SHP77 treated with DMSO at 0.1 percent for 48 hours (cell line): Measurements from ENCODE around the gene TNNT2.

Experiments
- DNase-seq: peaks from one replicate; lab custom pipeline; 2025; lab: John Stamatoyannopoulos, UW

Gene TNNT2

DNA sequence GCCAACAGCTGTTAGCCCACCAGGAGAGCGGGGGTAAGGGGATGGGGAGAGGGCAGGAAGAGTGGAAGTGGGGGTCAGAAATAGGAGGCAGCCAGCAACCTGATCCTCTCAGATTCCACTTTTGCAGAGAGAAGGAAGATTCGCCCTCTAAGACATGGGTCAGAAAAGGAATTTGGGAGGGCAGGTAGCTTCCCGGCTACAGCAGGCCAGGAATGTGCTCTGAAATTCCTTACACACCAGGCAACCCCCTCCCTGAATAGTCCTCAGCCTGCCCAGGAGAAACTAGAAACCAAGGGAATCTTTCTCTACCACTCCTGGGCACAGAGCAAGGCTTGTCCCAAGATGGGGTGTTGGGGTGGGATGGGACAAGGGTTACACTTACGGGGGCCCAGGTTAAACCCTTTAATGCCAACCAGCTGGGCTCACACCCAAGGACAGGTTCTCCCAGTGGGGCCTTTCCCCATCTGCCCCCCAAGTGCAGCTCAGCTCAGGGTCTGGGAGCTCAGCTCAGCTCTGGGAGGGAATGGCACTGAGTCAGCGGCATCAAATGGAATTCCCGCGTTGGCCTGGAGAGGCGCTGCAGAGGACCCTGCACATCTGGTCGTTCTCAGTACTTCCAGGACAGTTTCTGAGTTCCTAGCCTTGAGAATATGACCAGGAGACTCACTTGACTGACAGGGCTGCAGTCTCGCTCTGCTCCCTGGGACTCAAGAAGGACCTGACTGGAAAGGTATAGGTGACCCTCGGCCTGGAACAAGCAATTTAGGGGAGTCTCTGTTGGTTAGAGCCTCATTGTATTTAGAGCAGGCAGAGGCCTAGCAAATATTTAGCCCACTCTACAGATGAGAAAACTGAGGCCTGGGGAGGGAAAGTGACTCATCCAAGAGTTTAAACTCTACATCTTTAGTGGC, 761 bp downstream of the TNNT2 start:
- DNase-seq: no peak

- no peak for DNase-seq
Measured at GRCh38 chr1:201376107-201376463, 1.4 kb downstream of the TNNT2 start.

DNA sequence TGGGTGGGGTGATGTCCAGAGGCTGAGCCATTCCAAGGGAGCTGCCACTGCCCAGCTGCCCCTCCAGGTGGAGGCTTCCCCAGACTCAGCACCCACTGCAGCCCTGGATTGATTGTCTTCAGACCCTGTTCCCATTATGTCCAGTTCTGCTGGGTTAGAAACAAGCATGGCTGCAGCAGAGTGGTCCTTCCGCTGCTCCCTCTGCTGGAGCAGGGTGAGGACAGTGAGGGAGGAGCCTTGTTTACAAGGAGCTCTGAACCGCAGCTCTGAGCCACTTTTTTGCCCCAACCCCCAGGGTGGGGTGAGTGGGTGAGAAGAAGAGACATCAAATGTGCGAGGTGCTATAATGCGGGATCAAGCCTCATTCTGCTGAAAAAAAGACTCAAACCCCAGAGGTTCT, 2.3 kb downstream of the TNNT2 start:
- DNase-seq: no peak

GRCh38 chr1:201374364-201374763, 3.1 kb downstream of the TNNT2 start:
- no peak for DNase-seq

DNA sequence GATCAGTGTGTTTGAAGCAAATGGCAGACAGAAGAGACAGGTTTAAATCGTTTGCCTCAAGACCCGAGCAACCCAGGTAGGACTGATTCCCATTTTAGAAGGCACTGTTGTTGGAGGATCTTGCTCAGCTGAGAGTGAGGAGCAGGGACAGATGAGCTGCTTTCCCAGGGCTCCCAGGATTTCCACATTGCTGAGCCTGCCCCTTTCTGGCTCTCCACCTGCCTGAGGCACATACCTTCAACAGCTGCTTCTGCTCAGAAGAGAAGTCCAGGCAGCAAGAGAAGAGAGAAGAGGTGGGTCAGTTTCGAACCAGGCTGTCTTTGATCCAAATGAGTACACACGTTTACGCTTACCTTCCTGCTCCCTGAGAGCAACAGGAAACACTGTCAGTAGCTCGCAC, 5.7 kb downstream of the TNNT2 start:
- no peak for DNase-seq

DNA sequence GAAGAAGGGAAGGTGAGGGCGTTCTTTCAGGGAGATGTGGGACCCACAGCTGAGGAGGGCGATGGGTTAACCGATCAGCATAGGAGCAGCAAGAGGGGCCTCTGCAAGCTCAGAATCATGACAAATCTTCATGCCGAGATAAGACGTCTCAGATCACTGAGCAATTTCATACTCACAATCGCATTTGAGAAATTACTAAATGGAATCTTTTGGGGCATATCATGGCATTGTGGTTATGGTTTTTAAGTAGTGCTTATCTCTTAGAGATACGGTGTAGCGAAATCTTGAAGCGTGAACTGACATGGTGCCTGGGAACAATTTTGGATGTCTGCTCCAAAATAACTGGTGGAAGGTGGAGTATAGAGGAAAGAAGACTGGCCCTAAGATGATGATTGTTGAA, 6.2 kb downstream of the TNNT2 start:
- DNase-seq: no peak

DNA sequence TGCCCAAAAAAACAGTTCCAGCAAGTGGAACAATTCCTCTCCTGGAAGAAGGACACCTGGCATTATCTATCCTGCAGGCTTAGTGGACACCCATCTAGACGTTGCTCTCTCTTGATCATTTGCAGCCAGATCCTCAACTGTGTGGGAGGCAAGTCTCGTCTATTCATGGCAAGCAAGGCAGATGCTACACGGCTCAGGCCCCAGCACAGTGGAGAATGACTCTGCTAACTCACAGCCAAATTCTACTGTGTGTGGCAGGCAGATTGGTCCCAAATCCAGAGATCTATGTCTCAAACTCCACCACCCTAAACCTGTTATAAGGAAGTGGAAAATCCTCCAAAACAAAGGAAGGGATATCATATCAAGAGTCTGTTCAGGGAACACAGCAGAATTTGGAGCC, 7.0 kb downstream of the TNNT2 start:
- DNase-seq: no peak

DNA sequence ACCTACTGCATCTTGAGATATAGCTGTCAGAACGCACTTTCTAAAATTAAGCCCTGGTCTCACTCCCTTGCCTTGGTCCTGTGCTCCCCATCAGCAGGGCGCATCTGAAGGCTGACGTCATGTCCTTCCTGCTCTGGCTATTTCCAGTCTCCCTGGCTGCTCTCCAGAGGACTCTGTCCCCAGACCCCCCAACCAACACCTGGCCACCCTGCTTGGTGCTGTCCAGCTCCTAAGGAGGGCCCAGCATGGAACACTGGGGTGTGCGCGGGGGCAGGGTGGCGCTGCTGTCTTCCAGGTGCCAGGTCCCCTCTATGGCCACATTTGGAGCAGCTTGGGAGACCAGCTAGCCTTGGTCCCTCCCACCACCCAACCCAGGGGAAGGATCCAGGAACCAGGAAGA, 8.3 kb downstream of the TNNT2 start:
- DNase-seq: no peak

DNA sequence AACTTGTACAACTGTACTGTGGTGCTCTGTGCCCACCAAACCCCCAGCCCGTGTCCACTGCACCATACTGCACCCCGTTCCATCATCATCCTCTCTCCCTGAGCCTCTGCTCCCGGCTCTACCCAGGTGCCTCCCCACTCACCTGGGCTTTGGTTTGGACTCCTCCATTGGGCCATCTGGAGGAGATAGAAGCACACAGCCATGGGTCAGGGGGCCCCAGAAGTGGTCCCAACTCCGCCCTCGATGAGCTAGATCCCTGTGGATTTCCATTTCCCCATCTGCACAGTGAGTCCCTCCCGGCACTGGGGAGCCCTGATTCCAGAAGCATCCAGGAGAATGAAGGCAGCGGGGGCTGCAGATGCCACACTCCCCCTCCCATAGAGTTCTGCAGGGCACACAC, 10.8 kb downstream of the TNNT2 start:
- no peak for DNase-seq

DNA sequence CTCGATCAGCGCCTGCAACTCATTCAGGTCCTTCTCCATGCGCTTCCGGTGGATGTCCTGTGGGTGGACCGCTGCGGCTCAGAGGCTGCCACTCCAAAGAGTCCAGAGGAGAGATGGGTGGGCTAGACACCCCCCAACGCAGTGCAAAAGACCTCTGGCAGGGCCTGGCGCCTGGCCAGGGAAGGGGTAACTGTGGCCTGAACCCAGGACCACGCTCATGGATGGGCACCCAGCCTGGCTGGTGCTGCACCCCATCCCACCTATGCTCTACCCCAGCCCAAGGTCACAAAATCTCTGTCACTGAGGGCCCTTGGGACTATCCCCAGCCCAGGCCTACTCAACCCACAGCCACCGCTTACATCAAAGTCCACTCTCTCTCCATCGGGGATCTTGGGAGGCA, 12.2 kb downstream of the TNNT2 start:
- DNase-seq: no peak

DNA sequence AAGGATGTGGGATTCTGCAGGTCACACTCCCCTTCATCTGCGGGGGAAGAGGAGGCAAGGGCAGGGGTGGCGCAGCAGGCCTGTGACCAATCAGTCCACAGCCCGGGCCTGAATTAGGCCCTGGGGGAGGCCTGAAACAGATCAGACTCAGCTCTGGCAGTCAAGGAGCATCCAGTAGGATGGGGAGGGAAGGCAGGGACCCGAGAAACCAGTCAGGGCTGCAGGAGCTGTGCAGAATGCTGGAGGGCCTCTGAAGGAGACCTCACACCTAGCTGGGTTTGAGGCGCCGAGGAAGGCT, 12.7 kb downstream of the TNNT2 start:
- DNase-seq: no peak

DNA sequence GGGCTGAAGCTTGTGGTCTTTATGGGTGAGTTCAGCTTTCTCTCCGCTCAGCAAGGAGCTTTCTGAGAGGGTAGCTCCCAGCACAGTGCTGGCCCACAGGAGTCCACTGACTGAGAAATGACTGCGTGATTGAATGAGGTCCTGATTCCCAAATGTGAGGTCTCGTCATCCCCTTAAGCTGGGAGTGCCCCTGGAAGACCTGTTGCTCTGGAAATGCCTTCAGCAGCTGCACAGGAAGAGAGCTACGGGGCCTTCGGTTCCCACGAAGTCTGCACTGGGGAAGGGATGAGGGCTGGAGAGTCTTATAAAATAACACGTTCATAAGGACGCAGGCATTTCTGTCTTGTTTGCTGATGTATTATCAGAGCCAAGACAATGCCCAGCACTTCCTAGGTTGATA, 14.0 kb downstream of the TNNT2 start:
- no peak for DNase-seq

GRCh38 chr1:201362906-201363305, 14.6 kb downstream of the TNNT2 start:
- DNase-seq: no peak

DNA sequence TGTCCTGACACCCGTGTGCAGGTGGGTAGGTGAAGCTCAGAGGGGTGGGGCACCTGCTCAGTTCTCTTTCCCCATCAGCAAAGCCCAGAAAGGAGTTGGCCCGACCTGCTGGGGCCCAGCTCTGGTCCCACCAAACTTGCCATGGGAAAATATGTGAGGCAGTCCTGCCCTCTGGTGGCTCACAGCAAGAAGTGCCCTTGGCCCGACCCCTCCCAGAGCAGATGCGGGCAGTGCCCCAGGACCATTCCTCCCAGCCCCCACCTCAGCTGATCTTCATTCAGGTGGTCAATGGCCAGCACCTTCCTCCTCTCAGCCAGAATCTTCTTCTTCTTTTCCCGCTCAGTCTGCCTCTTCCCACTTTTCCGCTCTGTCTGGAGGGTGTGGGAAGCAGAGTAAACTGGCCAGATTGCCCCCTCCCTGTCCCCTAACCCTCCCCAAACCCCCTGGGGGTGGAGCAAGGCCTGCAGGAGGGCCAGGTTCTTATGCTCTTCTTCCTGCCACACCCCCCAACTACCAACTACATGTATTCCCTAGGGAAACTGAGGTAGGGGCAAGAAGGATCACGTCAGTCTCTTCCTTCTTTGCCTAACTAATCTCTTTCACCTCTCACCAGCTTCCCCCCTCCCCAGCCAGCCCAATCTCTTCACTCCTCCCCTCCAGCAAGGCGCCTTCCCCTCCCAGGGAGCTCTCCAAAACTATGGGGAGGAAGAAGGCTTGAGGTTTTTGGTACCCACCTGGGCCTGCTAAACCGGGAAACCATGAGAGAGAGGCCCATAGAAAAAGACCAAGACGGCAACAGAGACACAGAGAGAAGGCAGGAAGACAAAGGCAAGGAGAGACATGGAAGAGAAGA, 15.6 kb downstream of the TNNT2 start:
- no peak for DNase-seq

DNA sequence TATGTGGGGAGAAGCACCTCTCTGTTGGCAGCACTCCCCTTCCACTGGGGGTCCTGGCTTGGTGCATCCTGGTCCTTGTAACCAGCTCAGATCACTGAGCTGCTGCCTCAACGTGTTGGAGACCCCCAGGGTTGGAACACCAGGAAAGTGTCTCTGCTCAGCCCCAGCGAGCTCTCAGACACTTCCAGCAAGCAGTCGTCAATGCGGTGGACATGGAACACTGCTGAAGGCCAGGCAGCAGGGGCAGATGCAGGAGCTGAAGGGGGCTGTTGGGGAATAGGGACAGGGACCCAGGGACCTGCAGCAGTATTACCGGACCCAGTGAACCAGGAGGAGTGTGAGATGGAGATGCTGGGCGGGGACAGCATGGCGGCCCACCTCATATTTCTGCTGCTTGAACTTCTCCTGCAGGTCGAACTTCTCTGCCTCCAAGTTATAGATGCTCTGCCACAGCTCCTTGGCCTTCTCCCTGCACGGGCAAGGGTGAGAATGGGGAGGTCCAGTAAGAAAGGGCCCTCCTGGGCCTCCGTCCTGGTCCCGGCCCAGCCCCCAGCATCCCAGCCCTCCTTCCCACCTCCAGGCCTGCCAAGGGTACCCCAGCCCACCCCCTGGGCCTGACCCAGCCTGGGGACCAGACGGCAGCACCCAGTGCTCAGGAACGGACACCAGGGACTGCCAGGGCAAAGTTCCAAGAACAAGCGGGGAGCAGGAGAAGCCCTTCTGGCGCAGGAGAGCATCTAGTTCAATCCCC, 16.4 kb downstream of the TNNT2 start:
- DNase-seq: no peak

GRCh38 chr1:201360486-201360885, 17.0 kb downstream of the TNNT2 start:
- no peak for DNase-seq

DNA sequence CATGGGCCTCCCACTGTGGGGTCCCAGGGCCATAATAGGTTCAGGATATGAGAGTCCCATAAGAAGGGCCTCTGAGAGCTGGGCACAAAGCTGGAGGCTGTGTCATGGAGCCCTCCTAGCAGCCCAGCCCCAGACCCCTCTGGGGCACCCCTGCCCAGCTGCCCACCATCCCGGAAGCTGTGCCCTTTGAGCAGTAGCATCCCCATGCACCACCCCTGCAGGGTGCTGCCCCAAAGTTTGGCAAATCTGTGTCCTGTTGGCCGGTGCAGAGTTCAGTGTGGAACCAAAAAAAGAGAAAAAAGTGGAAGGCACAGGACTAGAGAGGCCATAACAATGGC, 17.6 kb downstream of the TNNT2 start:
- DNase-seq: no peak

DNA sequence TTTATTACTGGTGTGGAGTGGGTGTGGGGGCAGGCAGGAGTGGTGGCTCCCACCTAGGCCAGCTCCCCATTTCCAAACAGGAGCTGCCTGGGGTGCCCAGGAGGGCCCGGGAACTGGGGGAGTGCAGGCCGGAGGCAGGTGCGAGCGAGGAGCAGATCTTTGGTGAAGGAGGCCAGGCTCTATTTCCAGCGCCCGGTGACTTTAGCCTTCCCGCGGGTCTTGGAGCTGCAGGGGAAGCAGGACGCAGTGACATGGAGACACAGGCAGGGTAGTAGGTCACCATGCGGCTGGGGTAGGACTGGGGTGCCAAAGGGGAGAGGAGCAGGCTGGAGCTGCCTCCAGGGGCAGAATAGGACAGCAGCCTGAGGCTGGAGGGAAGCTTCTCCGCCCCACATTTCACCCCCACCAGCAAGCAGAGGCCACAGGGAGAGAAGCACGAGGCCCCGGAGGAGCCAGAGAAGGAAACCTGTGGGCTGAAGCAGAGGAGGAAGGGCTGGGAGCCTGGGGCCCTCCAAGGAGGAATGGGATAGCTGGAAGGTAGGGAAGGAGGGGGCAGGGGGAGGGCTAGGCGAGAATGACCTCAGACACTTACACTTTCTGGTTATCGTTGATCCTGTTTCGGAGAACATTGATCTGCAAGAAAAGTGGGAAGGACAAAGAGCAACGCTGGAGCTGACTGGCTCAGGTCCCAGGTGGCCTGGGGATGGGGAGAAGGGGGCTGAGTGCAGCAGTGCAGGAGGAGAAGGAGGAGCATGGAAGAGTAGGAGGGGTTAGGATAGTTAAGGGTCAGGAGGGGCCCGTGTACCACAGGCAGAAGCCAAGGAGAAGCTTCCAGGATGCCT, 18.2 kb downstream of the TNNT2 start:
- no peak for DNase-seq

DNA sequence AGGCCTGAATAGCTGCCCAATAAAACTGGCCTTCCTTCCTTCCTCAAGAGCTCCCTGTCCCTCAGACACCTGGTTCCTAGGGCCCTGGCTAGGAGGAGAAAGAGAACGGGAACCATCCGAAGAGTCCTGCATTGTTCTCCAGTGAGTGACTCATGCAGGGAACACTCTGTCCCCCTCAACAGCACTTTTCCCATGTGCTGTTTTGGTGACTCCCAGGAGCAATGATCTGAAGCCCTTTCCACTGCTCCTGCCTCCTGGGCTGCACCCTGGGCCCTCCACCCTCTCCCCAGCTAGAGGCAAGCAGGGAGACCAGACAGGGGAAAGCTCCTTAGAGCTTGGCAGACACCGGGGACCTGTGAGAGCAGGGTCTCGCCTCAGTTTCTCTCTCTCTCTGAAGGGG, 18.9 kb downstream of the TNNT2 start:
- DNase-seq: no peak

GRCh38 chr1:201357636-201358348, 19.7 kb downstream of the TNNT2 start:
- no peak for DNase-seq

DNA sequence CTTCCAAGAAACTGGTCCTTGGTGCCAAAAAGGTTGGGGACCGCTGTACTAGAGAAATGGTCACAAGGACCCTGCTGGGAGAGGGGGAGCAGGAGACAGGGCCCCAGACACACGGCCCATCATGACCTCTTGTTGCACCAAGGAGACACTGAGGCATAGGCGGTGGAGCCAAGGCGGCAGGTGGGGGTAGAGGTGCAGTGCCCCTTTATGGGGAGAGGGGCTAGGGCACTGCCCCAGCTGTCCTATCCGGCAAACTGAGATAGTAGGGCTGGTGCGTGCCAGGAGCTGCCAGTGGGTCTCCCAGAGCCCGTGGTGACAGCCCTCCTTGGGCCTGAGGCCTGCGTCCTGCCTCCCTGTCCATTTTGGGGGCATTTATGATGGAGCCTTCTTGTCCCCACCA, 20.3 kb downstream of the TNNT2 start:
- DNase-seq: no peak
